Transverse colon (tissue), 3 donors: ENCODE data around the gene KCNN1.

Experiments
- EP300 ChIP-seq: sonication (generic); formaldehyde crosslinking; IDR thresholded peaks from one replicate; pipeline ENCODE4 v1.6.1; 2017; ENCODE audit warnings: antibody characterized with exemption, low read depth
- POLR2A ChIP-seq: fragments of 450-650 bp; IDR thresholded peaks from one replicate; pipeline ENCODE4 v1.6.1; 2016; ENCODE audit warnings: antibody characterized with exemption, mild to moderate bottlenecking, moderate library complexity
- TF ChIP-seq, protein P1 (sequence below), 5 experiments: fragments of 200-600 bp in 3 of 5; fragments of 450-650 bp in 2 of 5; sonication (generic) in 3 of 5; IDR thresholded peaks; 1 replicate in 2 of 5; 2 replicates in 3 of 5; pipeline ENCODE4 v1.5.1; 2016 to 2017; ENCODE audit warnings: antibody characterized with exemption in 5 of 5, inconsistent platforms in 3 of 5, mild to moderate bottlenecking in 2 of 5, moderate library complexity in 1 of 5

DNA sequence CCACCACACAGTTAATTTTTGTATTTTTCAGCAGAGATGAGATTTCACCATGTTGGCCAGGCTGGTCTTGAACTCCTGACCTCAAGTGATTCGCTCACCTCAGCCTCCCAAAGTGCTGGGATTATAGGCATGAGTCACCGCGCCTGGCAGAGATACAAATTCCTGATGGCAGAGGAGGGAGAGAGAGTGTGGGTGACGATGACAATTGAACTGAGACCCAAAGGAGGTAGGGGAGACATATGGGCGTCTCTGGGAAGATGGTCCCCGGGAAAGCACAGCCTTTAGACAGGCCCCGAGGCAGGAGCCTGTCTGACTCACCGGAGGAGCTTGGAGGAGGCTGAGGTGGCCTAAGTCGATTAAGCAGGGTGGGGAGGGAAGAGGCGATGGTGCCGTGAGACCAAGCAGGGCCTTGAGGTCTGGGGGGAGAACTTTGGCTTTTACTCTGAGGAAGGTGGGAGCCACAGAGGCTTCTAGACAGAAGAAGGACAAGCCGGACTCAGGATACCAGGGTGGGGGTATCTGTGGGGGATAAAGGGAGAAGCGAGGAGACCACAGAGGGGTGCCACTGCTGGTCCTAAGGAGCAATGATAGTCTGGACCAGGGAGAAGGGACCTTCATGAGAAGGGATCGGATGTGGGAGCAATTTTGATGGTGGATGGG lies 79.3 kb downstream of the KCNN1 start:
- TF ChIP-seq, protein P1, sequence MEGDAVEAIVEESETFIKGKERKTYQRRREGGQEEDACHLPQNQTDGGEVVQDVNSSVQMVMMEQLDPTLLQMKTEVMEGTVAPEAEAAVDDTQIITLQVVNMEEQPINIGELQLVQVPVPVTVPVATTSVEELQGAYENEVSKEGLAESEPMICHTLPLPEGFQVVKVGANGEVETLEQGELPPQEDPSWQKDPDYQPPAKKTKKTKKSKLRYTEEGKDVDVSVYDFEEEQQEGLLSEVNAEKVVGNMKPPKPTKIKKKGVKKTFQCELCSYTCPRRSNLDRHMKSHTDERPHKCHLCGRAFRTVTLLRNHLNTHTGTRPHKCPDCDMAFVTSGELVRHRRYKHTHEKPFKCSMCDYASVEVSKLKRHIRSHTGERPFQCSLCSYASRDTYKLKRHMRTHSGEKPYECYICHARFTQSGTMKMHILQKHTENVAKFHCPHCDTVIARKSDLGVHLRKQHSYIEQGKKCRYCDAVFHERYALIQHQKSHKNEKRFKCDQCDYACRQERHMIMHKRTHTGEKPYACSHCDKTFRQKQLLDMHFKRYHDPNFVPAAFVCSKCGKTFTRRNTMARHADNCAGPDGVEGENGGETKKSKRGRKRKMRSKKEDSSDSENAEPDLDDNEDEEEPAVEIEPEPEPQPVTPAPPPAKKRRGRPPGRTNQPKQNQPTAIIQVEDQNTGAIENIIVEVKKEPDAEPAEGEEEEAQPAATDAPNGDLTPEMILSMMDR (IDR thresholded peaks at IDR 0.05) = no peak
- TF ChIP-seq EP300 (no peak), POLR2A (no peak)
